ENCODE results near the gene P2RX7. TPM values are rescaled to one million over a fixed set of nuclear protein-coding genes. Genes with fewer than 3 reads are reported as not detected.
A peak's percentile ranks its signal among the peaks of the same experiment; 100 is the strongest.

P2RX7 gene
- total and polyA plus RNA-seq, 4 experiments from 2014 or later: 3.8 to 8.6 (median 7.1) TPM

GRCh38 chr12:121131941-121132341 lies 735 bp upstream of the P2RX7 start:
- peaks cover 68% of the 10 kb centered on the region for H3K4me1 ChIP-seq (ENCODE audit: insufficient read depth, low read length)
- intact Hi-C loops (cut with micrococcal nuclease): no loop called here
- no peak for DNase-seq
- no peak overlapping the region for H3K27ac ChIP-seq (ENCODE audit: low read depth, low read length)
- ChIA-PET CTCF (ENCODE audit: partially characterized antibody) (interaction anchor here (0.9 to 1.3 kb wide), 5 partner anchors 12 to 107 kb away, joined by 3 to 4 read pairs (median 3); no protein-coding TSS in a partner anchor), POLR2A (ENCODE audit: partially characterized antibody) (interaction anchor here (0.6 to 1.3 kb wide), 4 partner anchors 79 to 661 kb away, joined by 3 to 5 read pairs (median 4); no protein-coding TSS in a partner anchor)
- Mint-ChIP-seq H3K4me1 (peaks cover 52 to 78% (median 64%) of the 10 kb centered on the region in 4 donors), H3K4me3 (peak overlapping the region in 6 of 8 donors; percentile 53 to 96 (median 90)), H3K27ac (peak overlapping the region in 2 of 7 donors; percentile 48 to 82), H3K9me3 (no peaks in the 10 kb centered on the region), H3K27me3 (no peaks in the 10 kb centered on the region), H3K36me3 (peaks cover 0 to 3% of the 10 kb centered on the region in 2 donors)
- no peak overlapping the region for H3K4me3 ChIP-seq (ENCODE audit: low read length in 2 of 2)
- no peaks in the 10 kb centered on the region for H3K9me3 ChIP-seq (ENCODE audit: control insufficient read depth in 1 of 2, low read length in 2 of 2)
- no peaks in the 10 kb centered on the region for H3K36me3 ChIP-seq (ENCODE audit: insufficient read depth, low read length)
- H3K27me3 ChIP-seq (ENCODE audit: insufficient read depth, low read length): no peaks in the 10 kb centered on the region

- intact Hi-C loops (cut with micrococcal nuclease): no loop called here
- H3K4me1 Mint-ChIP-seq: peaks cover 41 to 61% (median 53%) of the 10 kb centered on the region in 4 donors
- POLR2A ChIA-PET (ENCODE audit: partially characterized antibody): no interaction called here
Observed at GRCh38 chr12:121133838-121134237, 1.2 kb downstream of the P2RX7 start.

GRCh38 chr12:121135320-121135719 lies 2.6 kb downstream of the P2RX7 start:
- Histone ChIP-seq H3K9me3 (ENCODE audit: control insufficient read depth in 1 of 2, low read length in 2 of 2) (no peaks in the 10 kb centered on the region), H3K27me3 (ENCODE audit: insufficient read depth, low read length) (no peaks in the 10 kb centered on the region), H3K27ac (ENCODE audit: low read depth, low read length) (no peak overlapping the region), H3K36me3 (ENCODE audit: insufficient read depth, low read length) (no peaks in the 10 kb centered on the region), H3K4me3 (ENCODE audit: low read length in 2 of 2) (no peak overlapping the region), H3K4me1 (ENCODE audit: insufficient read depth, low read length) (peaks cover 45% of the 10 kb centered on the region)
- no peaks in the 10 kb centered on the region for H3K9me3 Mint-ChIP-seq
- H3K4me3 Mint-ChIP-seq: peak overlapping the region in 2 of 8 donors; percentile 35 to 48
- POLR2A ChIA-PET (ENCODE audit: partially characterized antibody): interaction anchor here (0.6 kb wide), 2 partner anchors 16 to 119 kb away, joined by 3 read pairs; partner anchors contain the start of gene C12orf43
- CTCF ChIA-PET (ENCODE audit: partially characterized antibody): no interaction called here
- H3K4me1 Mint-ChIP-seq: peaks cover 30 to 46% (median 40%) of the 10 kb centered on the region in 4 donors
- intact Hi-C loops (cut with micrococcal nuclease): no loop called here
- no peak for DNase-seq
- H3K36me3 Mint-ChIP-seq: peaks cover 2 to 14% of the 10 kb centered on the region in 2 donors
- H3K27me3 Mint-ChIP-seq: no peaks in the 10 kb centered on the region
- H3K27ac Mint-ChIP-seq: no peak overlapping the region

More at GRCh38 chr12:121133838-121134237, 1.2 kb downstream of the P2RX7 start:
- H3K36me3 ChIP-seq (ENCODE audit: insufficient read depth, low read length): no peaks in the 10 kb centered on the region
- Mint-ChIP-seq H3K9me3 (no peaks in the 10 kb centered on the region), H3K4me3 (peak overlapping the region; percentile 57 to 95 (median 86)), H3K27me3 (no peaks in the 10 kb centered on the region), H3K27ac (peak overlapping the region in 4 of 7 donors; percentile 2 to 88 (median 78)), H3K36me3 (peaks cover 4 to 9% of the 10 kb centered on the region in 2 donors)
- no peaks in the 10 kb centered on the region for H3K9me3 ChIP-seq (ENCODE audit: control insufficient read depth in 1 of 2, low read length in 2 of 2)
- H3K4me3 ChIP-seq (ENCODE audit: low read length in 2 of 2): no peak overlapping the region
- no peak overlapping the region for H3K27ac ChIP-seq (ENCODE audit: low read depth, low read length)
- CTCF ChIA-PET (ENCODE audit: partially characterized antibody): no interaction called here
- no peak for DNase-seq
- H3K4me1 ChIP-seq (ENCODE audit: insufficient read depth, low read length): peaks cover 58% of the 10 kb centered on the region
- H3K27me3 ChIP-seq (ENCODE audit: insufficient read depth, low read length): no peaks in the 10 kb centered on the region

- no peaks in the 10 kb centered on the region for H3K27me3 Mint-ChIP-seq
- peaks cover 21 to 24% (median 23%) of the 10 kb centered on the region in 4 donors for H3K4me1 Mint-ChIP-seq
- Histone ChIP-seq H3K36me3 (ENCODE audit: insufficient read depth, low read length) (no peaks in the 10 kb centered on the region), H3K4me1 (ENCODE audit: insufficient read depth, low read length) (peaks cover 24% of the 10 kb centered on the region), H3K9me3 (ENCODE audit: control insufficient read depth in 1 of 2, low read length in 2 of 2) (no peaks in the 10 kb centered on the region), H3K27ac (ENCODE audit: low read depth, low read length) (no peak overlapping the region), H3K27me3 (ENCODE audit: insufficient read depth, low read length) (no peaks in the 10 kb centered on the region), H3K4me3 (ENCODE audit: low read length in 2 of 2) (no peak overlapping the region)
- intact Hi-C loops (cut with micrococcal nuclease): no loop called here
- H3K9me3 Mint-ChIP-seq: no peaks in the 10 kb centered on the region
- DNase-seq: no peak
- no peak overlapping the region for H3K4me3 Mint-ChIP-seq
- H3K27ac Mint-ChIP-seq: peak overlapping the region in 1 of 7 donors; percentile 77
- ChIA-PET CTCF (ENCODE audit: partially characterized antibody) (no interaction called here), POLR2A (ENCODE audit: partially characterized antibody) (interaction anchor here (0.9 kb wide), 1 partner anchor 36 kb away, joined by 3 read pairs; no protein-coding TSS in a partner anchor)
- H3K36me3 Mint-ChIP-seq: peaks cover 2 to 17% of the 10 kb centered on the region in 2 donors
Observed at GRCh38 chr12:121137512-121137911, 4.8 kb downstream of the P2RX7 start.

GRCh38 chr12:121138284-121138683 lies 5.6 kb downstream of the P2RX7 start:
- H3K36me3 Mint-ChIP-seq: peaks cover 2 to 20% of the 10 kb centered on the region in 2 donors
- no peak overlapping the region for H3K27ac Mint-ChIP-seq
- Histone ChIP-seq H3K4me3 (ENCODE audit: low read length in 2 of 2) (no peak overlapping the region), H3K27ac (ENCODE audit: low read depth, low read length) (no peak overlapping the region), H3K9me3 (ENCODE audit: control insufficient read depth in 1 of 2, low read length in 2 of 2) (no peaks in the 10 kb centered on the region), H3K27me3 (ENCODE audit: insufficient read depth, low read length) (no peaks in the 10 kb centered on the region), H3K36me3 (ENCODE audit: insufficient read depth, low read length) (no peaks in the 10 kb centered on the region), H3K4me1 (ENCODE audit: insufficient read depth, low read length) (peaks cover 16% of the 10 kb centered on the region)
- H3K4me3 Mint-ChIP-seq: no peak overlapping the region
- POLR2A ChIA-PET (ENCODE audit: partially characterized antibody): no interaction called here
- CTCF ChIA-PET (ENCODE audit: partially characterized antibody): no interaction called here
- intact Hi-C loops (cut with micrococcal nuclease): no loop called here
- peaks cover 16% of the 10 kb centered on the region in 4 donors for H3K4me1 Mint-ChIP-seq
- H3K27me3 Mint-ChIP-seq: no peaks in the 10 kb centered on the region
- no peaks in the 10 kb centered on the region for H3K9me3 Mint-ChIP-seq
- no peak for DNase-seq

GRCh38 chr12:121139286-121139685 lies 6.6 kb downstream of the P2RX7 start:
- CTCF ChIA-PET (ENCODE audit: partially characterized antibody): interaction anchor here (0.7 to 1.9 kb wide), 2 partner anchors 8 to 10 kb away, joined by 3 to 4 read pairs; no protein-coding TSS in a partner anchor

GRCh38 chr12:121142171-121142950 lies 9.7 kb downstream of the P2RX7 start:
- Histone ChIP-seq H3K9me3 (ENCODE audit: control insufficient read depth in 1 of 2, low read length in 2 of 2) (no peaks in the 10 kb centered on the region), H3K27me3 (ENCODE audit: insufficient read depth, low read length) (no peaks in the 10 kb centered on the region), H3K4me1 (ENCODE audit: insufficient read depth, low read length) (peaks cover 10% of the 10 kb centered on the region), H3K36me3 (ENCODE audit: insufficient read depth, low read length) (no peaks in the 10 kb centered on the region), H3K4me3 (ENCODE audit: low read length in 2 of 2) (no peak overlapping the region), H3K27ac (ENCODE audit: low read depth, low read length) (no peak overlapping the region)
- no peak for DNase-seq
- Mint-ChIP-seq H3K27me3 (no peaks in the 10 kb centered on the region), H3K4me3 (no peak overlapping the region), H3K36me3 (peaks cover 2 to 24% of the 10 kb centered on the region in 2 donors), H3K27ac (peak overlapping the region in 1 of 7 donors; percentile 74), H3K9me3 (no peaks in the 10 kb centered on the region), H3K4me1 (peaks cover 16 to 25% (median 21%) of the 10 kb centered on the region in 4 donors)
- intact Hi-C loops (cut with micrococcal nuclease): no loop called here
- CTCF ChIA-PET (ENCODE audit: partially characterized antibody): no interaction called here
- POLR2A ChIA-PET (ENCODE audit: partially characterized antibody): no interaction called here

More at GRCh38 chr12:121139286-121139685, 6.6 kb downstream of the P2RX7 start:
- H3K27ac Mint-ChIP-seq: no peak overlapping the region
- peaks cover 6 to 13% (median 11%) of the 10 kb centered on the region in 4 donors for H3K4me1 Mint-ChIP-seq
- Histone ChIP-seq H3K4me1 (ENCODE audit: insufficient read depth, low read length) (peaks cover 7% of the 10 kb centered on the region), H3K27ac (ENCODE audit: low read depth, low read length) (no peak overlapping the region), H3K9me3 (ENCODE audit: control insufficient read depth in 1 of 2, low read length in 2 of 2) (no peaks in the 10 kb centered on the region), H3K36me3 (ENCODE audit: insufficient read depth, low read length) (no peaks in the 10 kb centered on the region), H3K4me3 (ENCODE audit: low read length in 2 of 2) (no peak overlapping the region), H3K27me3 (ENCODE audit: insufficient read depth, low read length) (no peaks in the 10 kb centered on the region)
- H3K4me3 Mint-ChIP-seq: no peak overlapping the region
- peaks cover 2 to 20% of the 10 kb centered on the region in 2 donors for H3K36me3 Mint-ChIP-seq
- intact Hi-C loops (cut with micrococcal nuclease): no loop called here
- H3K9me3 Mint-ChIP-seq: no peaks in the 10 kb centered on the region
- POLR2A ChIA-PET (ENCODE audit: partially characterized antibody): no interaction called here
- no peaks in the 10 kb centered on the region for H3K27me3 Mint-ChIP-seq
- no peak for DNase-seq
